HG02885 (cell line): Measurements from ENCODE around the gene REXO2.

ENCODE experiments used
- ATAC-seq: cut with Tn5 transposase; IDR thresholded peaks from one replicate; pipeline ENCODE4 v1.9.1; 2021; ENCODE audit warnings: mild to moderate bottlenecking; ENCODE audit not compliant: unreplicated experiment, poor library complexity

Gene REXO2

DNA sequence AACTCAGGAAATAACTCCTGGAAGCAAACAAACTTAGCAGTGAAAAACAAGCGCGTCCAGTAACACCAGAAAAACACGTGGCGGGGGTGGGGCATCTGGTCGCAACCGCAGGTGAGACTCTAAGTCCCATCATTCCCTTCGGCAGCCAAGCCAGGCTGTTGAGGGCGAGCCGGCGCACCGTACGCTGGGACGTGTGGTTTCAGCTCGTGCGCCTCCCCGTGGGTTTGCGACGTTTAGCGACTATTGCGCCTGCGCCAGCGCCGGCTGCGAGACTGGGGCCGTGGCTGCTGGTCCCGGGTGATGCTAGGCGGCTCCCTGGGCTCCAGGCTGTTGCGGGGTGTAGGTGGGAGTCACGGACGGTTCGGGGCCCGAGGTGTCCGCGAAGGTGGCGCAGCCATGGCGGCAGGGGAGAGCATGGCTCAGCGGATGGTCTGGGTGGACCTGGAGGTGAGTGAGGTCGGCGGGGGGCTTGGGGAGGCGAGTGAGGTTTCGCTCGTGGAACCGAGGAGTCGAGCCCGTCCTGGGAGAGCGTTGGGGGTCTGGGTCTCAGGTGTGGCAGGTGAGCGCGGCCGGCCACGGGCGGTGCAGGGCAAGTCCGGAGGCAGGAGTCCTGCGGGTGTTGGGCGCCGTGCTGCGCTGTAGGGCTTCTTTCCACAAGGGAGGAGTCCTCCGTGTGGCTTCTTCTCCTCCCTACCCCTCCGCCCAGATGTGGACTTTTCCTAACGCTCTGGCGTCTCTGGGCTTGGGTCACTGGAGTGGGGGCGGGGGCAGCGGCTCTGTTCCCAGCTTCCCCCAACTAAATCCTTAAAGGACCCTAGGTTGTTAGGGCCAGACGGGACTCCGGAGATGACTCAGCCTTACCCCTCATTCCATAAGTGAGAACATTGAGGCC, at the start of gene REXO2:
Gene REXO2 (plus strand): TSS at position 239 of the 892 bp plus-strand sequence. CDS start 62 bp downstream, at position 301.
- peak; percentile 99 for ATAC-seq

DNA sequence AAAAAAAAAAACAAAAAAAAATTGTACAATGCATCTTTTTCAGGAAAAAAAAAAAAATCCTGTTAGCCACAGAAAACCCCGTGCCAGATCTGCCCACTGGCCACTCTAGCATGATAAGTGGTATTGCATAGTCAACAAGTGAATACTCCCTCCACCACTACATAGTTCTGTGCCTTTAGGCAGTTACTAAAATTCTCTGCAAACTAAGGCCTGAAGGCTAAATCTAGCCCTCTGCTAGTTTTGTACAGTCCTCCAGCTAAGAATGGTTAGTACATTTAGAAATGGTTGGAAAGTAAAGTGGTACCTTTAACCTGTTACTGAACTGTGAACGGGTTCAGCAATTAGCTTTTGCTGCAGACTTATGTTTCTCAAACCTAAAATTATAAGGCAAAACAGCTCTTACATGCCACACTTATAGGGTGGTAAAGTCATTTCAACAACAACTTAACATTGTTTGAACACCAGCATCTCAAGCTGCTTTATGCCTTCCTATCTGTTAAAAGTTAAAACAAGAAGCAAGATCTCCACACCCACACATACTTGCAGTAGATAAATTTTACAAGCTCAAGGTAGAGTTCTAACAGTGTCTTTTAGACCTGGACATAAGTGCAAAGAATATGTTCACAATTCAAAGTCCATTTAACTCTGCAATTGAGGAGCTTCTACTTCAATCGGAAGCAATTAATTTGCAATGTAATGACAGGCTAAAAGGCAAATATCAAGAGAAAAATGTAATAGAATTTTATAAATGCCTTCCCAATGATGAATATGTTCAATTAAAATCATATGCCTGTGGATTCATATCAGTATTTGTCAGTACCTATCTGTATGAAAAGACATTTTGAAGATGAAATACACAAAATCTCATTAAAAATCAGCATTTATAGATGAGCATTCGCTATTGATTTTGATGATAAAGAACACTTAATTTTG, 46.3 kb upstream of the REXO2 start:
- ATAC-seq, result no peak

DNA sequence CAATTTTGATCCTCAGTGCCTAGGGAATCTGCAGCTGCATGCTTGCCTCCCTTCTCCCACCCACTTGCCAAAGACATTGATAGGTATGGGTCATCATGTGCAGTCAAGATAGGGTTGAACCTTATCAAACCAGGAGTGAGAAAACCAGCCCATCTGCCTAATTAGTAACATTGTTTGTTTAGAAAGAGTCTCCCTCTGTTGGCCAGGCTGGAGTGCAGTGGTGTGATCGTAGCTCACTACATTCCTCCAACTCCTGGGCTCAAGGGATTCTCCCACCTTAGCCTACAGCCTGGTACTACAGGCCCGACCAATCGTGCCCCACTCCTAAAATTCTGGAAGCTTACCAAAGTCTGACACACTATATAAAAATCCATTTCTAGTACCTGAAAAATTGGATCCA, 43.5 kb upstream of the REXO2 start:
- ATAC-seq, result no peak

DNA sequence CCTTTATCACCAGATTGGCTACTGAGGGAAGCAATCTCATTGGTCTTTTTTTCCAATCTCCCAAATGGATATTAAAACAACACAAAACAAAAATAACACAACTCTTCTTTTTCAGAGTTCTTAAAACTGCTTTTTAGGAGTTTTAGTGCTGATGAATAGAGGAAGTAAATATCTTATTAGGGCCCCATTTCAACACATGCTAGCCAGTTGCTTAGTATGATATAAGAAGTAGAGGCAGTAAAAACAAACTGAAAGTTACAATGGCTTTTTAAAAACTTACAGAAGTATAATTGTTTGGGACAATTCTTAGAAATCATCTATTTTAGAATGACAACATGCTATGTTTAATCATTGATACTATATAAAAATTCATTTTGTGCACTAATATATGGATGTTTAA, 42.4 kb upstream of the REXO2 start:
- no peak for ATAC-seq

DNA sequence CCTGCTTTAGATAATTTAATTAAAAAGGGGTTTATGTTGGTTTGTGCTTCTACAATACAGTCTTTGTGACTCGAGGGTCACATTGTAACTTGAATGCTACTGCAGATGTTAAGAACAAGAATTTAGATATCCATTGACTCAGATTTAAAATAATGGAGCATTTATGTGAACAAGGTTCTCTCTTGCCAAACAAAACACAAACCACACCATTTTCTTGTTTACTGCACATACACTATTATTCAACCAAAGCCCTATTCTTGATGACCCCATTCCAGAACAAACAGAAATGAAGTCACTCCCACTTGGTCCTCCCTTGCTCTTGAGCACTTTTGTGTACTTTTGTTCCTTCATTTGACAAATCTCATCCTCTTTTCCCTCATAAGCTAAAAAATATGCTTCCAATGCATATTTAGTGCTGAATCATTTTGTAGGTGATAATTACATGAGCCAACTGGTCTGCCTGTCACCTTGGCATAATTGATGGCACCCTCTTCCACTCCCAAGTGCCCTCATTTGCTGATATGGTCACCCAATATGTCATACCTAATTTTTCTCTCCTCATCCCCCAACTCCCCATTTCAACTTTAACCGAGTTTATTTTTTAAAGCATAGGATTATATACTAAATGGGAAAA, 41.8 kb upstream of the REXO2 start:
- ATAC-seq, result no peak

DNA sequence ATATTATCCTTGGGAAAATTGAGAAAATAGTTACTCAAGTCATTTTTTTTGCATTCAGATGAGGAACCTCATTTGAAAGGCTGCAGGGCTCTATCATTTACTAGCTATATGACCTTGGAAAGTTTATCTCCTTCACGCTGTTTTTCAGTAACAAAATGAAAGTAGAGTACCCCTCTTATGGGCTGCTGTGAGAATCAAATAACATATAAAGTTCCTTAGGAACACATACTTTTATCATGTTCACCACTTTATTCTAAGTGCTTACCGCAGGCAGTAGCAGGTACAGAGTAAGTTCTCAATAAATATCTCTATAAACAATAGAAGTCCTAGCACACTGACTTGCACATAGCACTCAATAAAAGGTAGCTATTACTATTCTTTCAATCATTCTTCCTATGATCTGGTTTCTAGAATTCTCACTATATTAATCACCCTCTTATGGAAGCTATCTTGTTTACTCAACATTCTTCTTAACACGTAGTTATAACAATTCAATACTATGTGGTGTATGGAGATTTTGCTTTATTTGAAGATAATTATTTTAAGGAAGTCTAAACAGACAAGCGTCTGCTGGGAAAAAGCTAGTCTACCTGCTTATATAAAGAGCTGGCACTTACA, 40.9 kb upstream of the REXO2 start:
- ATAC-seq, result no peak

DNA sequence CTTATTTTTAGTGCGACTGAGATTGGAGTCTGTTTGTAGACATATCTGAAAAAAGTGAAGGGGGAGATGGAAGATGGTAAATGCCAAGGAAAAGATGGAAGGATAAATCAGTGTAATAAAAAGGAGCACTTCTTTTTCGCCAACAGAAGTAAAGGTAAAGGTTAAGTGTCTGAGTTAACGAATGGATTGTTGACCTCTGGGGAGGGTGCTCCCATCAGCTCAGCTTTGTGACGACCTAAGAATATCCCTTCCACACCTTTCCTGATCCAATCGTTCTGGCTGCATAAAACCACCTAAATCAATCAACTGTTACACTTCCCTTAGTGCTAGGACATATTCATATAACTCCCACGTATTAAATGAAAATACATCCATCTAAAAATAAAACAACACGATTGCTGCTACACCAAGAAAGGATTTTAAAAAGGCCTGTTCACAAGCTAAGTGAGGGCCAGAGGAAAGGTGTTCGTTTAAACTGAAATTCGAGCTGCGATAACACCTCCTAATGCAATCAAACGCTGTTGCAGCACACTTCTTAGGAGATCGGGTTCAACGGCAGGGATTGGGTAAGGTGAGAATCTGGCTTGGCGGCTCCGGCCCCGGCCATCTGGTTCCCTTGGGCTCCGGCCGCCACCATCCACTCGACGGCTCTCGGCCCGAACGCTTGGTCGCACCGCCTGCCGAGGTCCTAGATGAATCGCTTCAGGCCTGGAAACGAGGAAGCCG, 39.6 kb upstream of the REXO2 start:
- ATAC-seq, result peak; percentile 23

DNA sequence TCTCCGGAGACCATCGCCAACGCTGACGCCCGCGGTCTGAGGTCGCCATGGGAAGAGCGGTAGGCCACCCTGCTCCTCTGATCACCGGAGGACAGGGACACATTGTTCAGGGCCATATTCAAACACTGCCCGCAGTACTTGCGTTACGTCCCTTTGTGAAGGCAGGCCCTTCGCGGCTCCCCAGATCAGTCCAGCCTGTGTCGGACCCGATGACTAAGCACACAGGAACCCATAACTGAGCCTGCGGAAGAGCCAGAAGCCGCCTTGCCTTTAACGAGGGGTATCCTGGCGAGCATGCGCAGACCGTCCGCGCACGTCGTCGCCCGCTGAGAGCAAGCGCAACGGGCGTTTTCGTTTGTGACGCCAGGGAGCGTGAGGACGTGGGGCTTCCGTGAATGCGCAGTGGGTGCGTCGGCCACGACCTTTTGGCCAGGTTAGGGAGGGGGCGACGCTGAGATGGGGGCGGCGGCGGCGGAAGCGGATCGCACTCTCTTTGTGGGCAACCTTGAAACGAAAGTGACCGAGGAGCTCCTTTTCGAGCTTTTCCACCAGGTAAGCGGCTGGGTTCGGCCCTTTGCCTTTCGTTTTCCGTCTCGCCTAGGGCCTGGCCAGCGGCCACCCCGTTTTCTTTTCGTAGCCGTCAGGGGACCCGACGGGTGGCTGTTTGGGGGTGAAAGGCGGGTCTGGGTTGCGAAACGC, 38.9 kb upstream of the REXO2 start, which contains the start of the genes C11orf71 and RBM7:
Gene C11orf71 (minus strand): TSS at position 296 of the 699 bp plus-strand sequence. CDS start 180 bp downstream, at position 116.
Gene RBM7 (plus strand): TSS at position 451 of the 699 bp plus-strand sequence. CDS start 6 bp downstream, at position 457.
- peak; percentile 92 for ATAC-seq

DNA sequence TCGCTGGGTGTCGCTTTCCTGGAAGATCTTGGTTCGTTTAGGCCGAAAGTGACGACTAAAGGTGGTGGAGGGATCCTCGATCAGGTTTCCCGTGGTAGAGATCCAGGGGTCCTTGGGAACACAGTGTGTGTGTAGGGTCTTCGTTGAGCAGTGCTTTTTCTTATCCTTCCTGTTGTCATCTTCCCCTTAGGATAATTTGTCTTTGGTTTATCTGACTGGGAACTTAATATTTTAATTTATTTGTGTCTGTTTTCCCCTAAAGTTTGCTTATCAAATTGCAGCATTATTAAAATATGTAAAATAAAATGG, 38.4 kb upstream of the REXO2 start:
- ATAC-seq, result no peak

DNA sequence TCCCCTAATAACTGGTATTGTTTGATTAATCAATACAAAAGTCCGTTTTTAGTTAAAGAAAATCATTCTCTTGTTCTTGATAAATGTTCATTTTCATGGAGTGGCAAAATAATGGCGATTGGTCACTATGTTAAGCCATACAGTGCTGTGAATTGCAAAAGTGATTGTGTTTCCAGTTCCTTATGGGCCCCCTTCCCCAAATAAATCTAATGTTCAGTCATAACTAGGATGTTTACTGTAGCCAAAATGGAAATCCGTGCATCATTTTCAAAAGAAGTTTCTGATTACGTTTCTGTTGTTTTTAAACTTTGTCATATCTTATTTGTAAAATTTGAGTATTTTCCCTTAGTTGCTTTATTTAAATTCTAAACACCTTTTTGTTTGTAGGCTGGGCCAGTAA, 38.0 kb upstream of the REXO2 start:
- no peak for ATAC-seq

DNA sequence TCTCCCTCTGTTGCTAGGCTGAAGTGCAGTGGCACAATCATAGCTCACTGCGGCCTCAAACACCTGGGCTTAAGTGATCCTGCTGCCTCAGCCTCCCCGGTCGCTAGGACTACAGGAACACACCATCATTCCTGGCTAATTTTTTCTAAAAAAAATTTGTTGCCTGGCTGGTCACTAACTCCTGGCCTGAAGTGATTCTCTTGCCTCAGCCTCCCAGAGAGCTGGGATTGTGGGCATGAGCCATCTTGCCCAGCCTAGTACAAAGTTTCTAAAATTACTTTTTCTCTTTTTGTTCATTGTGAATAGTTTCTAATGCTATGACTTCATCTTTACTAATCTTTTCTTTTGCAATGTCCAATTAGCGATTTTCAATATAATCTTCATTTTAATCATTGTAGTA, 26.3 kb upstream of the REXO2 start:
- no peak for ATAC-seq

DNA sequence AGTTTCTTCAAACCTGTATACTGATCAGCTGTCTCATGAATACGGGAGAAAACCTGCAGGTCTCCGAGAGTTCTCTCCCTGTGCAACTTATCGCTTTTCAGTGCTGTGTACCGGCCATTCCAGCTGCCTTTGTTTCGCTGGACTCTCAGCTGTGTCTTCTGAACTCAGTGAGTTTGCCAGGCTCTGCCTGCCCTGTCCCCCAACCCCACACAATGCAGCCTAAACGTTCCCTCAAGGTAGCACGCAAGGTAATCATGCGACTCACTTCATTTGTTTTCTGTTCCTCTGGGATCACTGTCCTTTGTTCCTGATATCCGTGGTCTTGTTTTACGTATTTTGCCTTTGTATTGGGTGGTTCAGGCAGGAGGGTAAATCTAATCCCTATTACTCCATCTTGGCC, 25.3 kb upstream of the REXO2 start:
- no peak for ATAC-seq

DNA sequence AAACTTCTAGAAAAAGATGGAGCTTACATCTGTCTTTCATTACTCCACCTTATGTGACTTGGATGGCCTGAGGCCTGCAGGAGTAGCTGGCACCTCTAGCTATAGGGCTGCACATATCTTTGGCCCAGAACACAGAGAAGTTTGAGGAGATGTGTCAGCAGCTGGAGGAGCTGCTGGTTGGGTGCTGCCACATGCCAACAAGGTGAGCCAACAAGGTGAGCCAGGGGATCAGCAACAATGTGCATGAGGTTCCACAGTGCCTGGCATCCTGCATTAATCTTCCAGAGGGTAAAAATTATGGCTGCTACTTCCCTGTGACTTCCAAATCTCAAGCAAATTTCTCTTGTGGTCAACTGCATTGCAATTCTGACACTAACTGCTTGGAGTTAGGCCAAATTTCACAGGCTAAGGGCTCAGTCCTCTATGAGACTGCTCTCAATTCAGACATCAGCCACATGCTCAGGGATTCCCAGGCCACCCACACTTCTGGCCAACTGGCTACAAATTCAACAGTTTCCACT, 22.8 kb upstream of the REXO2 start:
- ATAC-seq, result no peak

DNA sequence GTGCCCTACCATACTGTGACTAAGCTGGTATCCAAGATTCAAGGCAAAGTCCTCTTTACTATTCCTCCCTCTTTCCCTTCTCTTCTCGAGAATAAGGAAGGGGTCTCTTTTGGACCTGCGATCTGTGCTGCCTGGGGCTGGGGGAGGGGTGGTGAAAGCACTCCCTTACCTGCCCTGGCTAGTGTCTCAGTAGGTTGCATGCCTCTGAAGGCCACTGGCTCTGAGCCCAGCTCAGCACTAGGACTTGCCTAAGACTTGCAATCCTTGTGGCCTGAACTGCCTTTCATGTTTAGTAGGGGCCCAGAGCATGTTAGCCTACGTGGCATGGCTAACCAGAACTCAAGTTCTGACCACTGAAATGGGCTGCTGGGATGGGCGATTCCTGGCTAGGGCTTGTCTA, 13.0 kb upstream of the REXO2 start:
- no peak for ATAC-seq

DNA sequence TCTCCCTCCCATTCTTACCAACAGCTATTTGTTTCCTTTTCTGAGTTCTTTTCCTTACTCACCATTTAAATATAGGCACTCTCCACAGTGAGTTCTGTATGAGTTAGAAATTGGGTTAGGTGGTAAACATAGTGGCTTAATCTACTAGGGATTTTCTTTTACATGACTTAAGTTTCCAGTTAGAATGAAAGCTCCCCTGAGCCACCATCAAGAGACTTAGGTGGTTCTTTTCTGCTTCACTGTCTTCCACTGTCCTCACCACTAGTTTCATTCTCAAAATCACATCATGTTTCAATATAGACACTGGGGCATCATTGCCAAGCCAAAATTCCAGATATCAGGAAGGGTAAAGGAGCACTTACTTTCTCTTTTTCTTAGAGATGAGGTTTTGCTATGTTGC, 9.0 kb upstream of the REXO2 start:
- ATAC-seq, result no peak

DNA sequence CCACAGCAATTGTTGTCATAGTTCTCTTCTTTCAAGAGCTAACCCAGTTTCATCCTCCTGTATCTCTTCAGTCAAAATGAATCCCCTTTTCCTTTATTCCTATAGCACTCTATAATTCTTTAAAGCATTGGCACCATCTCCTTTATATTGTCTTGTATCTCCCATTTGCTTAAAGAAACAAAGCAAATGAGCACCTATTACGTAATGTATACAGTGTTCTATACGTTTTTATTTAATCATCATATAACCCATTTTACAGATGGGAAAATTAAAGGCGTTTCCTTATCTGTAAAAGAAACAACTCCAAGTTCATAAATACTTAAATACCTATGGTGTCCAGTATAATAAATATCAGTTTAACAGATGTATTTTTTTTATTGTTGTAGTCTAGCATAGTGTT, 6.4 kb upstream of the REXO2 start:
- no peak for ATAC-seq

DNA sequence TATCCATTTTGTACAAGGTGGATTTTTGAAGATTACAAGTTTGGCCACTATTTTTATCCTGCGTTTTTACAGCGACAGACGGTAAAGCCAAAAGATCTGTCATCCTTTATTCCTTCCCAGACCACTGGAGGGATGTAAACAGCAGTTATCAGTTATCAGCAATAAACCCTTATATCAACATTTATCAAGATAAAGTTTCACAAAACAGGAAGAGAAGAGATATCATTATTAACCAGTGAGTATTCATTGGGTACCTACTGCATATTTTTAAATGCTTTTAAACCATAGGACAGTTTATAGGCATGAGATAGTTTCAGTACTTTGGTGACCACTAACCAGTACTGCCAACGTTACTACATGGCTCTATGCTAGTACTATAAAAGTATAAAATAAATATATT, 5.9 kb upstream of the REXO2 start:
- ATAC-seq, result no peak

DNA sequence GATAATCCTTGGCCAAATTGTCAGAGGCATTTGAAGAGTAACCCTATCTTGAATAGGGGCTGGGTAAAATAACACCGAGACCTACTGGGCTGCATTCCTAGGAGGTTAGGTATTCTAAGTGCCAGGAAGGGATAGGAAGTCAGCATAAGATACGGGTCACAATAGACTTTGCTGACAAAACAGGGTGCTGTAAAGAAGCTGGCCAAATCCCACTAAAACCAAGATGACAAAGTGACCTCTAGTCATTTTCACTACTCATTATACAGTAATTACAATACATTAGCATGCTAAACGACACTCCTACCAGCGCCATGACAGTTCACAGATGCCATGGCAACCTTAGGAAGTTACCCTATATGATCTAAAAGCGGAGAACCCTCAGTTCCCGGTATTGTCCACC, 964 bp upstream of the REXO2 start:
- no peak for ATAC-seq
